Dedifferentiated amniotic fluid mesenchymal stem cell (primary cell): ENCODE results near the gene PLXND1.
A peak's percentile ranks its signal among the peaks of the same experiment; 100 is the strongest.
"Not testable (repeated sequence)": the region's sequence is repeated elsewhere in the genome, so short reads cannot be mapped to it uniquely, and the experiment has no call there.

Source experiments
- DNase-seq: peaks from one replicate; pipeline ENCODE4 v3.0.0-alpha.2; 2016; ENCODE audit errors: extremely low spot score

Gene PLXND1

DNA sequence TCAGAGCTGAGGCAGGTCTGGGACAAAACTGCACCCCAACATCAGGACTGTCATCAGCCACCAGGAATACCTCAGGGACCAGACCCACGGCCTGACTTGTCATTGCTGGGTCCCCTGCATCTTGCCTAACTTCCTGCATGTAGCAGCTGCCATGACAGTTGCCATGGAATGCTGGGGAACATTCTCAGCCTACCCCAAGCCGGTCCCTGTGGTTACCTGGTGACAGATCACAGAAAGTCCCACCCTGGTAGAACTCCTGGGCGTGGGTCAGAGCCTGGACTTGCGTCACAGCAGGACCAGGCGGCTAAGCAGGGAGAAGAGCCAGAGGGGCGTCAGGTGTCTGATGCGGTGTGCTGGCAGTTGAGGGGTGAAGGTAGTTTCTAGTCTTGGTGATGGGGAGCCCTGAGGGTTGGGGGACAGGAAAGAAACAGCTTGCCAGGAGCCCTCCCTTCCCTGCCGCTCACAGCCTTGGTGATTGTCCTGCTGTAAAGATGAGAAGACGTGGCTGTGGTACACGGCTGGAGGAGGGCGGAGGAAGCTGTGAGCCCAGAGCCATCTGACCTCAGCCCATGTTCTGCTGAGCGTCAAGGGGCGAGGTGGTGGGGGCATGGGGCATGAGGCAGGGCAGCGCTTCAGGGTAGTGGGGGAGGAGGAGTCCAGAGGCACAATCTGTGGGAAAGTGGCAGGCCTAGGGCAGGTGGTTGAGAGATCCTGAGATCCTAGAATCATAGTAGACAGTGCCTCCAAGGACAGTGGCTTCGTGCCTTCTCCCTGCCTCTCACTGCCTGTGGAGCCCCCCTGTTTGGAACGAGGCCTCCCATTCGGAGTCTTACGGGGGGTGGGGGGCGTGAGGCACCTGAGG is 58.1 kb downstream of the PLXND1 start:
- DNase-seq: no peak

DNA sequence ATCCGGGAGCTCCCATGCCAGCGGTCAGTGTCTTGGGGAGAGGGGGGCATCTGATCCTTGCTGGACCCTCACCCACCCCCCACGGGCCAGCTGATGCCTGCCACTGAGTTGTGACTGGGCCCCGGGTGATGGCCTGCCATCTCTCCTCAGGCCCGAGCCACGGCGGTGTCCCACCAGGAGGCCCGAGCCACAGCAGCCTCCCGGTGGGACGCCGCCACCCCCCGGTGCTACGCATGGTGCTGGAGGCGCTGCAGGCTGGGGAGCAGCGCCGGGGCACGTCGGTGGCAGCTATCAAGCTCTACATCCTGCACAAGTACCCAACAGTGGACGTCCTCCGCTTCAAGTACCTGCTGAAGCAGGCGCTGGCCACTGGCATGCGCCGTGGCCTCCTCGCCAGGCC is 59.2 kb downstream of the PLXND1 start:
- no peak for DNase-seq

DNA sequence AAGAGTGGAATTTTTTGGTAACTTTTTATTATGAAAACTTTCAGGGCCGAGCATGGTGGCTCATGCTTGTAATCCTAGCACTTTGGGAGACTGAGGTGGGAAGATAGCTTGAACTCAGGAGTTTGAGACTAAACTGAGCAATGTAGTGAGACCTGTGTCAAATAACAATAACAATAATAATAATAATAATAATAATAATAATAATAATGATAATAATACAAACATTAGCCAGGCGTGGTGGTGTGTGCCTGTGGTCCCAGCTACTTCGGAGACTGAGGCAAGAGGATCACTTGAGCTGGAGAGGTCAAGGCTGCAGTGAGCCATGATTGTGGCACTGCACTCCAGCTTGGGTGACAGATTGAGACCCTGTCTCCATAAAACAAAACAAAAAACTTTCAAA is 60.5 kb downstream of the PLXND1 start:
- DNase-seq: not testable (repeated sequence)

DNA sequence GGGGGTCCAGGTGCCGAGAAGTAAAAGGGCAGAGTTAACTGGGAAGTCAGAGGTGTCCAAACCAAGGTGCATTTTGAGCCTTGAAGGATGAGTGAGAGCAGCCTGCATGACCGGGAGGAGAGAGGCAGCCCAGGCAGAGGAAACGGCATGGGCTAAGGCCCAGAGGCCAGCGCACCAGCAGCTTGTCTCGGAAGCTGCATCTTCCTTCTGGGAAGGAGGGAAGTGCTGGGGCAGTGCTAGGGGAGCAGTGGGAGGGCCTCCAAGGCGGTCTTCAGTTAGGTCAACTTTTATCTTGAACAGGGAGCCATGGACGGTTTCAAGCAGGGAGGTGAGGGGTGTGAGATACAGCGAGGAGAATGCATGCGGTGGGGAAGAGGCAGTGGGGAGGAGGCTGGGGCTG is 62.5 kb downstream of the PLXND1 start:
- no peak for DNase-seq

DNA sequence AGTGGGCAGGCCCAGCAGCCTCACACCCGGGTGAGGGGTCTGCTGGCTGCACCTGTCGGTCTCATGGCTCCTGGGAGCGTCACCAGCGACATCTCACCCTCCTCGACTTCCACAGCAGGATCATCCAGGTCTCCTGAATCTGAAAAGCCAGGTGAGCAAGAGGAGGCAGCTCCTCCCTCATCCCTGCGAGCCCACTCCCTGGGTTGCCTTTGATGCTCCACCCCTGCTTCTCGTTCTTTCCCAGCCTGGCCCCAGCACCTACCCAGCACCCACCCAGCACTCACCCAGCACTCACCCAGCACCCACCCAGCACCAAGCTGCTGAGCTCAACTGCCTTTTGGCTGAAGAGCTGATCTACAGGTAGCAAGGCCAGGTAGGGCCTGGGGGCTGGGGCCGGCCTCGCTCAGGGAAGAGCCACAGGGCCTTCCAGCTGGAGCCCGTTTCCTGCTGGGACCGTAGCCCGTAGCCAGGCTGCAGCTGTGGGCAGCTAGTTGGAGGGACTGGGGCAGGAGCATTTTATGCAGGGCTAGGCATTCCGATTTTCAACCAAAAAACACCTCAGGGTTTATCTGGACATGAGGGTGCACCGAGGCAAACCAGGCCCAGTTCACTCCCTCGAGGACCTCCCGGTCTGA is 63.2 kb downstream of the PLXND1 start, which contains the start of gene H1-8:
Gene H1-8 (plus strand): TSS at position 20 of the 635 bp plus-strand sequence. CDS start 44 bp downstream, at position 64.
- no peak for DNase-seq

DNA sequence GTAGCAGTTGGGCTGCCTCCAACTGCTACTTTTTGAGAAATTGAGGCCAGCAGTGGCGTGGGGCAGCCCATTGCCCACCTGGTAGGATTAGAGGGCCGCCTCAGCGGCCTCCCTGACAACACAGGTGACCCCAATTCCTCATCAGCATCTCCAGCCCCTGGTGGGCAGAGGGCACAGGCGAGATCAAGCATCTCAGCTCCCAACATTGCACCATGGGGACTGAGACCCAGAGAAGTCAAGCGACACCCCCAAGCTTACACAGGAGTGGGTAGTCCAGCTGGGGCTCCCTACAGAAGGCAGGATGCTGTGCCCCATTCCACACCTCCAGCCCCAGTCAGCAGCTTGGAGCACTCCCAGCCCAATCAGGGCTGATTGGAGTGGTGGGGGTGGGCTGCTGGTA is 63.7 kb downstream of the PLXND1 start:
- DNase-seq: no peak

DNA sequence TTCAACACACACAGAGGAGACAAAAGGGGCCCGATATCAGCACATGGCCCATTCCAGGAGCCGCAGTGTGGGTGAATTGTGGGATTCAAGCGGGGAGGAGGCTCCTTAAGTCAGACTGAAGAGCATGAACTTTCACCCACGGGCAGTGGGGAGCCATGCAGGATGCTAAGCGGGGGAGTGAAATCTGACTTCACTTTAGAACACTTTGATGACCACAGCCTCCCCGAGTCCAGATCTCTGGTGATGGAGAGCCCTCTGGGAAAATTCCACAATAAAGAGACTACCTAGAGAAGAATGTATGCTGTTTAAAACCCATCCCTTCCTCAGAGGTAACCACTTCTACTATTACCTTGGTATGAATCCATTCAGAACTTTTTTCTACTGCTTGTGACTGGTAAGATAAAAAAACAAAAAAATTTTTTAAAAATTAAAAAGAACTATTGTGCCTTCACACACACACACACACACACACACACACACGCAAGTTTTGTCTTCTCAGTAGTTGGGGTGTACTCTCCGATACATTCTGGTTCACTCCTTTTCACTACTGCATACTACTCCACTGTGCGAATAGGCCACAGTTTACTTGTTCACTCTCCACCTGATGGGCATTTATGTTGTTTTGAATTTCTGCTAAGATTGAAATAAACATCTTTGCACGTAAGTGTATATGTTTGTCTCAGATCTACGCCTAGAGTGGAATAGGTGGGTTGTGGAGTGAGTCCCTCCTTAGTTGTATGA is 65.5 kb downstream of the PLXND1 start:
- no peak for DNase-seq

DNA sequence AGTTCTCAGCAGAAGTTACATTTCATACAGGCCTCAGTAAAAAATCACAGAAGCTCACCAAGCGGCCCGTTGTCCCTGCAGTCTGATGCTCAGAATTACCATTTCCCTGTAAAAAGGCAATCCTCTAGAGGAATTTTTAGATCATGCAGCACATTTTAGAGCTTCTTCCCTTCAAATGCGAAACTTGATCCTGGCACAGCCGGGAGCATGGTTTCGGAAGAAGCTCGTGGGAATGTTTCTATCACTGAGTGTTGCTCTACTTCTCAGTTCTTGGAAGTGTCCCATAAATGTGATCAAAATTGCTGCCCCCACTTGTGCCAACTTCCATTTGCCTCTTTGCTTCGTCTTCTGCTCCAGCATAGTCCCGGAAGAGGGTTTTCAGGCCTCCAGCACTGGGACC is 67.3 kb downstream of the PLXND1 start:
- no peak for DNase-seq

DNA sequence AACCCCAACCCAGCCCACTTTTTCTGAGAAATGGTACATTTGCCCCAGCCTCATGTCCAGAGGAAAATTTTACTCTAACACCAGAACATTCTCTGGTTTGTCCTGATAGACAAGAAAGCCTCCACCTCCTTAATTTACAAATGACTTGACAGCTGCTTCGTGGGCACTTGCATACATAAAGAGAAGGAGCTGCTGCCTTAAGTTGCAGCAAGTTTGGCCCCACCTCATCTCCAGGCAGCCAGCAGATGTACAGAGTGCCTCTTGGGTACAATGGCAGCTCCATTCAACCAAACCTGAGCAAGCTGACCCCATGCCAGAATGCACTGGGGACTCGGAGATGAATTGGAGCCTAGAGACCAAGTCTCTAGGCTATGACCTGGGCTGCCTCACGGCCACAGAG is 69.7 kb downstream of the PLXND1 start:
- no peak for DNase-seq

DNA sequence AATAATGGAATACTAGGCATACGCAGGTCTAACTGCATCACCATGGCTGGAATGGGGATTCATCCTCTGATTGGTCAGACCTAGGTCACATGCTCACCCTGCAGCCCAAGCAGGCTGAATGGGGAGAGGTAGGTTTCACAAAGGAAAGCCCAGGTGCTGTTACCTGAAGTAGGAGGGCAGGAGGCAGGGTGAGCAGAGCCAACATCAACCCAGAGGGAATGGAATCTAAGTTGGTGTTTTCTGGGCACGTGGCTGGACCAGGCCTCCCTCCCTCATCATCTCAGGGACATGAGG is 70.2 kb downstream of the PLXND1 start:
- no peak for DNase-seq

DNA sequence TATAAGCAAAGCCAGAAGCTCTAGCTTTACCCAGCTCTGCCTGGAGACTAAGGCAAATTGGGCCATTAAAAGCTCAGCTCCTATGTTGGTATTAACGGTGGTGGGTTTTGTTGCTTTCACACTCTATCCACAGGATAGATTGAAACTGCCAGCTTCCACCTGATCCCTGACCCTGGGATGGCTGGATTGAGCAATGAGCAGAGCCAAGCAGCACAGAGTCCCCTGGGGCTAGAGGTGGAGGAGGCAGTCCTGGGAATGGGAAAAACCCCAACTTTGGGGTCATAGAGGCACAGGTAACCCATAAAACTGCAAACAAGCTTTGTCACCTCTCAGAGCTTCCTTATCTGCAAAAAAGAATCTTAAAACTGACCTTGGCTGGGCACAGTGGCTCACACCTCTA is 71.4 kb downstream of the PLXND1 start:
- no peak for DNase-seq

DNA sequence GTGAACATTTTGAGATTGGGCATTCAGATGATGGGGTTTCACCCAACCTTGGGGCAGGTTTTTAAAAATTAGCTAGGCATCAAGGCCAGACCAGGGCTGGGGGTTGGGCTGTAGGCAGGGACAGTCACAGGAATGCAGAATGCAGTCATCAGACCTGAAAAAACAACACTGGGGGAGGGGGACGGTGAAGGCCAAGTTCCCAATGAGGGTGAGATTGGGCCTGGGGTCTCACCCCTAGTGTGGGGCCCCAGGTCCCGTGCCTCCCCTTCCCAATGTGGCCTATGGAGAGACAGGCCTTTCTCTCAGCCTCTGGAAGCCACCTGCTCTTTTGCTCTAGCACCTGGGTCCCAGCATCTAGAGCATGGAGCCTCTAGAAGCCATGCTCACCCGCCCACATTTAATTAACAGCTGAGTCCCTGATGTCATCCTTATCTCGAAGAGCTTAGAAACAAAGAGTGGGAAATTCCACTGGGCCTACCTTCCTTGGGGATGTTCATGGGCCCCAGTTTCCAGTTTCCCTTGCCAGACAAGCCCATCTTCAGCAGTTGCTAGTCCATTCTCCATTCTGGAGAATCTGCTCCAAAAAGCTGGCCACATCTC is 71.9 kb downstream of the PLXND1 start:
- DNase-seq: no peak

DNA sequence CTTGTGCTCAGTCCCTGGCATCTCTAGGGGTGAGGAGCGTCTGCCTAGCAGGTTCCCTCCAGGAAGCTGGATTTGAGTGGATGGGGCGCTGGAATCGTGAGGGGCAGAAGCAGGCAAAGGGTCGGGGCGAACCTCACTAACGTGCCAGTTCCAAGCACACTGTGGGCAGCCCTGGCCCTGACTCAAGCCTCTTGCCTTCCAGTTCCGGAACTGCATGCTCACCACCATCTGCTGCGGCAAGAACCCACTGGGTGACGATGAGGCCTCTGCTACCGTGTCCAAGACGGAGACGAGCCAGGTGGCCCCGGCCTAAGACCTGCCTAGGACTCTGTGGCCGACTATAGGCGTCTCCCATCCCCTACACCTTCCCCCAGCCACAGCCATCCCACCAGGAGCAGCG is 73.1 kb downstream of the PLXND1 start:
- DNase-seq: no peak

DNA sequence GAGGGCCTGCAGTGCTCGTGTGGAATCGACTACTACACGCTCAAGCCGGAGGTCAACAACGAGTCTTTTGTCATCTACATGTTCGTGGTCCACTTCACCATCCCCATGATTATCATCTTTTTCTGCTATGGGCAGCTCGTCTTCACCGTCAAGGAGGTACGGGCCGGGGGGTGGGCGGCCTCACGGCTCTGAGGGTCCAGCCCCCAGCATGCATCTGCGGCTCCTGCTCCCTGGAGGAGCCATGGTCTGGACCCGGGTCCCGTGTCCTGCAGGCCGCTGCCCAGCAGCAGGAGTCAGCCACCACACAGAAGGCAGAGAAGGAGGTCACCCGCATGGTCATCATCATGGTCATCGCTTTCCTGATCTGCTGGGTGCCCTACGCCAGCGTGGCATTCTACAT is 74.2 kb downstream of the PLXND1 start:
- DNase-seq: no peak

DNA sequence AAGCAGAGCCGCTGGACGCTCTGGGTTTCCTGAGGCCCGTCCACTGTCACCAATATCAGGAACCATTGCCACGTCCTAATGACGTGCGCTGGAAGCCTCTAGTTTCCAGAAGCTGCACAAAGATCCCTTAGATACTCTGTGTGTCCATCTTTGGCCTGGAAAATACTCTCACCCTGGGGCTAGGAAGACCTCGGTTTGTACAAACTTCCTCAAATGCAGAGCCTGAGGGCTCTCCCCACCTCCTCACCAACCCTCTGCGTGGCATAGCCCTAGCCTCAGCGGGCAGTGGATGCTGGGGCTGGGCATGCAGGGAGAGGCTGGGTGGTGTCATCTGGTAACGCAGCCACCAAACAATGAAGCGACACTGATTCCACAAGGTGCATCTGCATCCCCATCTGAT is 74.8 kb downstream of the PLXND1 start:
- DNase-seq: no peak

DNA sequence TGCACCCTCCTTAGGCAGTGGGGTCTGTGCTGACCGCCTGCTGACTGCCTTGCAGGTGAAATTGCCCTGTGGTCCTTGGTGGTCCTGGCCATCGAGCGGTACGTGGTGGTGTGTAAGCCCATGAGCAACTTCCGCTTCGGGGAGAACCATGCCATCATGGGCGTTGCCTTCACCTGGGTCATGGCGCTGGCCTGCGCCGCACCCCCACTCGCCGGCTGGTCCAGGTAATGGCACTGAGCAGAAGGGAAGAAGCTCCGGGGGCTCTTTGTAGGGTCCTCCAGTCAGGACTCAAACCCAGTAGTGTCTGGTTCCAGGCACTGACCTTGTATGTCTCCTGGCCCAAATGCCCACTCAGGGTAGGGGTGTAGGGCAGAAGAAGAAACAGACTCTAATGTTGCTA is 75.7 kb downstream of the PLXND1 start:
- DNase-seq: no peak

DNA sequence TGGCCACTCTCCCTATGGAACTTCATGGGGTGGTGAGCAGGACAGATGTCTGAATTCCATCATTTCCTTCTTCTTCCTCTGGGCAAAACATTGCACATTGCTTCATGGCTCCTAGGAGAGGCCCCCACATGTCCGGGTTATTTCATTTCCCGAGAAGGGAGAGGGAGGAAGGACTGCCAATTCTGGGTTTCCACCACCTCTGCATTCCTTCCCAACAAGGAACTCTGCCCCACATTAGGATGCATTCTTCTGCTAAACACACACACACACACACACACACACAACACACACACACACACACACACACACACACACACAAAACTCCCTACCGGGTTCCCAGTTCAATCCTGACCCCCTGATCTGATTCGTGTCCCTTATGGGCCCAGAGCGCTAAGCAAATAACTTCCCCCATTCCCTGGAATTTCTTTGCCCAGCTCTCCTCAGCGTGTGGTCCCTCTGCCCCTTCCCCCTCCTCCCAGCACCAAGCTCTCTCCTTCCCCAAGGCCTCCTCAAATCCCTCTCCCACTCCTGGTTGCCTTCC is 76.2 kb downstream of the PLXND1 start:
- DNase-seq: peak; percentile 17

DNA sequence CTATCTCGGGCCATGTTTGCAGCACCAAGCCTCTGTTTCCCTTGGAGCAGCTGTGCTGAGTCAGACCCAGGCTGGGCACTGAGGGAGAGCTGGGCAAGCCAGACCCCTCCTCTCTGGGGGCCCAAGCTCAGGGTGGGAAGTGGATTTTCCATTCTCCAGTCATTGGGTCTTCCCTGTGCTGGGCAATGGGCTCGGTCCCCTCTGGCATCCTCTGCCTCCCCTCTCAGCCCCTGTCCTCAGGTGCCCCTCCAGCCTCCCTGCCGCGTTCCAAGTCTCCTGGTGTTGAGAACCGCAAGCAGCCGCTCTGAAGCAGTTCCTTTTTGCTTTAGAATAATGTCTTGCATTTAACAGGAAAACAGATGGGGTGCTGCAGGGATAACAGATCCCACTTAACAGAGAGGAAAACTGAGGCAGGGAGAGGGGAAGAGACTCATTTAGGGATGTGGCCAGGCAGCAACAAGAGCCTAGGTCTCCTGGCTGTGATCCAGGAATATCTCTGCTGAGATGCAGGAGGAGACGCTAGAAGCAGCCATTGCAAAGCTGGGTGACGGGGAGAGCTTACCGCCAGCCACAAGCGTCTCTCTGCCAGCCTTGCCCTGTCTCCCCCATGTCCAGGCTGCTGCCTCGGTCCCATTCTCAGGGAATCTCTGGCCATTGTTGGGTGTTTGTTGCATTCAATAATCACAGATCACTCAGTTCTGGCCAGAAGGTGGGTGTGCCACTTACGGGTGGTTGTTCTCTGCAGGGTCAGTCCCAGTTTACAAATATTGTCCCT is 76.9 kb downstream of the PLXND1 start:
- no peak for DNase-seq

DNA sequence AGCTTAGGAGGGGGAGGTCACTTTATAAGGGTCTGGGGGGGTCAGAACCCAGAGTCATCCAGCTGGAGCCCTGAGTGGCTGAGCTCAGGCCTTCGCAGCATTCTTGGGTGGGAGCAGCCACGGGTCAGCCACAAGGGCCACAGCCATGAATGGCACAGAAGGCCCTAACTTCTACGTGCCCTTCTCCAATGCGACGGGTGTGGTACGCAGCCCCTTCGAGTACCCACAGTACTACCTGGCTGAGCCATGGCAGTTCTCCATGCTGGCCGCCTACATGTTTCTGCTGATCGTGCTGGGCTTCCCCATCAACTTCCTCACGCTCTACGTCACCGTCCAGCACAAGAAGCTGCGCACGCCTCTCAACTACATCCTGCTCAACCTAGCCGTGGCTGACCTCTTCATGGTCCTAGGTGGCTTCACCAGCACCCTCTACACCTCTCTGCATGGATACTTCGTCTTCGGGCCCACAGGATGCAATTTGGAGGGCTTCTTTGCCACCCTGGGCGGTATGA is 77.8 kb downstream of the PLXND1 start, which contains the start of gene RHO:
Gene RHO (plus strand): TSS at position 51 of the 512 bp plus-strand sequence. CDS start 95 bp downstream, at position 146.
- no peak for DNase-seq

DNA sequence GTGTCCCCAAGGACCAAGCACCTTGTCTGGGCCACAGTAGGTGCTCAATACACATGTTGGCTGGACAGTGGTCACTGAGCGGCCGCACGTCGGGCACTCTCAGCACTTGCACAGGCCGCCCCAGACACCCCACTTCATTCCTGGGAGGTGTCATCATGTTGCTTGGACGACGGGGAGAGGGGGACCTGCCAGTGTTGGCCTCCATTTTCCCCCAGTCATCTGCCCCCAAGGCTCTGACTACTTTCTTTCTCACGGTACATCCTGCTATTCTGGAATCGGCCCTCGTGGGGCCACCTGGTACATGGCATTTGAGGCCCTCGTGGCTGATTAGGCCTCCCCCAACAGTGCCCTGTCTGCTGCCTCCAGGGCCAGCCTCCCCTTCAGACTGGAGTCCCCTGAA is 79.2 kb downstream of the PLXND1 start:
- DNase-seq: no peak
